ENCODE results near the gene PNMA8C. TPM values are rescaled to one million over a fixed set of nuclear protein-coding genes. Genes with fewer than 3 reads are reported as not detected.

PNMA8C gene
- total RNA-seq, 4 donors from 2014 or later = 0.30 TPM; not detected in 3

DNA sequence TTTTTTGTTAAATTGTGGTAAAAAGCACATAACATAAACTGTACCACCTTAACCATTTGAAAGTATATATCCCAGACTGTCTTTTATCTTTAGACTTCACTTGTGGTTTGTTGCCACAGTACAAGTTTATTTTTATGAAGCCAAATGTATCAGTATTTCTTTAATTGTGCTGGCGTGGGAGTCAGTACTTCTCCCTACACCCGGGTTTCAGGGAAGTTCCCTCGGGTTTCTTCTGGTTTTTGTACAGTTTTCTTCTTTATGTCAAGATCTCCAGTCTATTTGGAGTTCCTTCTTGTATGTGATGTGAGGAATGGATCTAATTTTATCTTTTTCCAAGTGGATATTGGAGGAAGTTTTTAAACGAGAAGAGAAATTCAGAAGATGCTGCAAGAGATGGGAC is 35.9 kb downstream of the PNMA8C start:
- no peaks in the 10 kb centered on the region for H3K9me3 ChIP-seq
- WGBS, 2 donors = 52 to 61% methylated on average over 4 of the region's 4 CpGs
- TF ChIP-seq EP300 (IDR thresholded peaks at IDR 0.05) (no peak), POLR2A (IDR thresholded peaks at IDR 0.05) (no peak), CTCF (IDR thresholded peaks at IDR 0.05) (no peak)
- H3K27me3 ChIP-seq = no peaks in the 10 kb centered on the region
- peaks cover 0 to 22% (median 3%) of the 10 kb centered on the region in 4 donors for H3K4me1 ChIP-seq
- H3K4me3 ChIP-seq = no peak overlapping the region
- H3K36me3 ChIP-seq = peaks cover 6 to 61% (median 14%) of the 10 kb centered on the region in 3 donors
- DNase-seq (ENCODE audit: low spot score in 2 of 2) = no peak
- H3K27ac ChIP-seq = peak overlapping the region in 1 of 4 donors; percentile 25

DNA sequence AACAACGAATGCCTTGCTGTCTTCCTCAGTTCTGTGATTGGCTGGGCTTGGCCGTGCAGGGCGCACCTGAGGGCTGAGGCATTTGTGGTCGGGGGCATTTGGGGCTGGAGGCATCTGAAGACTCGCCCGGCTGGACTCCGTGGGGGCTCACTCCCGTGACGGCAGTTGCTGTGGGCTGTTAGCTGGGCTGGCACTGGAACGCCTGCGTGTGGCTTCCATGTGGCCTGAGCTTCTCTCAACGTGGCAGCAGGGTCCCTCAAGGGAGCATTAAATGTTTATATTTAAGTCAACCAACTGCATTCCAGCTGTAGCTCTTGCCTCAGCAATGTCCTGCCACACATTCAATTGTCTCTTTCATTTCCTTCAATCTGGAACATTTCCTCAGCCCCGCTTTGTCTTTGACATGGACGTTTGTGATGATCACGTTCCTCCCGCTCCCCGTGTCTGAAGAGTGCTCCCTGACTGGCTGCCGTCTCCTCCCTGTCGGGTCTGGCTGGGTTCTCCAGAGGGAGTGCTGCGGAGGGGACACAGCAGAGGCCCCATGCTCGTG is 36.4 kb downstream of the PNMA8C start:
- Histone ChIP-seq H3K4me1 (peaks cover 0 to 22% (median 3%) of the 10 kb centered on the region in 4 donors), H3K36me3 (peaks cover 10 to 66% (median 18%) of the 10 kb centered on the region in 3 donors), H3K27ac (peak overlapping the region in 1 of 4 donors; percentile 25), H3K9me3 (no peaks in the 10 kb centered on the region), H3K27me3 (no peaks in the 10 kb centered on the region), H3K4me3 (no peak overlapping the region)
- TF ChIP-seq POLR2A (IDR thresholded peaks at IDR 0.05) (no peak), CTCF (IDR thresholded peaks at IDR 0.05) (no peak), EP300 (IDR thresholded peaks at IDR 0.05) (no peak)
- 52 to 54% methylated on average over 21 of the region's 21 CpGs for WGBS, 2 donors
- DNase-seq (ENCODE audit: low spot score in 2 of 2) = no peak

DNA sequence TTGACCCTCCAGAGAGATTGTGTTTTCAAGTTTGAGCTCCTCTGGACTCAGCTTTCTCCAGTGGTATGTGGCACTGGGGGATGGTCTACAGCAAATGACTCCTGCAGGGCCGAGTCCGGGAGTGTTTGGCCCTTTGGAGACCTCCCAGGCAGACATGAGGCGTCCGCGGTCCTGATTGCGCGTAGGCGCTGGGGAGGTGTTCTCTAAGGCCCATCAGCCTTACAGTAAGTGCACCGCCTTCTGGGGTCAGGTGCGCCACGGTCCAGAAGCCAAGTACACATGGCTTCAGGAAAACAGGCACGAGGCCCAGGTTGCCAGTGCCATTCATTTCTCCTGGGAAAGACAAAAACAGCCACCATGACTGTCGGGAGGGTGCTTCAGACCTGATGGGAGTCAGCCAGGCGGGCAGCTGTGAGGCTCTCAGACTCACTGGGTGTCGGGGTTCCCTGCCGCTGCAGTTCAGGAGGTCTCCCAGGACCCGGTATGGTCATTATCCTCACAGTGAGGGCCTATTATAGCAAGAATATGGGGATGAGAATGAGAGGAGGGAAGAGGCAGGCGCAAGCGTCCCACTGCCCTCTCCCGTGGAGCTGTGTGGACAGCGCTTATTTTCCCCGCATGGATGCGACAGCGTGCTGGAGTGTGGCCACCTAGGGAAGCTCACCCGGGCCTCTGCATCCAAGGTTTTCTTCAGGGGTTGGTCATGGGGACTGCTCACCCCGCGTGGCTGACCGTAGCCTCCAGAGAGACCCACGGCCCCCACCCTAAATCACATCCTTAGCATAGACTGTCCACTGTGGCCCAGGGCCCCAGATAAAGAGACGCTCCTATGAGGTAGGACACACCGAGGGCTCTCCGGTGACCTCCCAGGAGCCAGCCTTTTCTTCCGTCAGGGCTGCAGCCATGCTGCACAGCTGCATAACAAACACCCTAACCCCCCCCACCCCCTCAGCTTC is 37.2 kb downstream of the PNMA8C start:
- TF ChIP-seq POLR2A (IDR thresholded peaks at IDR 0.05) (no peak), CTCF (IDR thresholded peaks at IDR 0.05) (no peak), EP300 (IDR thresholded peaks at IDR 0.05) (no peak)
- Histone ChIP-seq H3K36me3 (peaks cover 10 to 74% (median 18%) of the 10 kb centered on the region in 3 donors), H3K4me3 (no peak overlapping the region), H3K9me3 (no peaks in the 10 kb centered on the region), H3K27me3 (no peaks in the 10 kb centered on the region), H3K4me1 (peaks cover 0 to 22% (median 3%) of the 10 kb centered on the region in 4 donors), H3K27ac (peak overlapping the region in 1 of 4 donors; percentile 25)
- 82 to 88% methylated on average over 27 to 33 of the region's 33 CpGs for WGBS, 2 donors
- DNase-seq (ENCODE audit: low spot score in 2 of 2) = no peak

GRCh38 chr19:46390866-46391265 is 37.9 kb downstream of the PNMA8C start:
- Histone ChIP-seq H3K27me3 (no peaks in the 10 kb centered on the region), H3K36me3 (peaks cover 10 to 81% (median 18%) of the 10 kb centered on the region in 3 donors), H3K9me3 (no peaks in the 10 kb centered on the region), H3K27ac (peak overlapping the region in 2 of 4 donors; percentile 25 to 43), H3K4me3 (no peak overlapping the region), H3K4me1 (peaks cover 0 to 22% (median 3%) of the 10 kb centered on the region in 4 donors)
- WGBS, 2 donors = 88 to 94% methylated on average over 14 to 18 of the region's 18 CpGs
- no peak for DNase-seq (ENCODE audit: low spot score in 2 of 2)
- TF ChIP-seq CTCF (IDR thresholded peaks at IDR 0.05) = no peak
- no peak for TF ChIP-seq POLR2A (IDR thresholded peaks at IDR 0.05)
- TF ChIP-seq EP300 (IDR thresholded peaks at IDR 0.05) = no peak
